HCT116 (cell line): ENCODE data around the gene CBY1. TPM values are rescaled to one million over a fixed set of nuclear protein-coding genes. Genes with fewer than 3 reads are reported as not detected.

ENCODE experiments used
- ATAC-seq: fragments of 200-7000 bp; cut with Tn5 transposase; 2 replicates; pipeline ENCODE4 v1.9.1; 2020; ENCODE audit warnings: mild to moderate bottlenecking, moderate library complexity
- BruUV-seq: library from RNA; stranded (reverse); fragments of 400-500 nt; replicated peaks from 2 replicates; lab custom pipeline; 2021; lab: Mats Ljungman, UMichigan
- CTCF ChIA-PET: fragments of 300-600 bp; sonication (Branson Sonifier 250); formaldehyde crosslinking; loops from one replicate; lab custom pipeline; 2021; ENCODE audit warnings: antibody characterized with exemption; lab: Charles Lee
- POLR2A ChIA-PET: fragments of 300-600, 350-600 bp; sonication (Branson Sonifier 250); formaldehyde crosslinking; loops from one replicate; lab custom pipeline; 2021; ENCODE audit warnings: antibody characterized with exemption; lab: Charles Lee
- RAD21 ChIA-PET, 2 experiments: fragments of 300-600 bp; sonication (Branson Sonifier 250); formaldehyde crosslinking; loops; one replicate each; lab custom pipeline; 2023; ENCODE audit warnings: low total read pairs in 2 of 2; ENCODE audit not compliant: uncharacterized antibody in 2 of 2, unreplicated experiment in 2 of 2, low non-redundant PET in 1 of 2; lab: Charles Lee
- DNase-seq: peaks from one replicate; pipeline ENCODE4 v3.0.0-alpha.2; 2010; ENCODE audit warnings: low read depth, low spot score
- H2AFZ ChIP-seq: fragments of 200-600 bp; shearing (Covaris generic), sonication (generic); 2 replicates; pipeline ENCODE4 v1.6.1; 2017; ENCODE audit warnings: low read depth, mixed run types, mixed read lengths, antibody characterized with exemption, low read length; ENCODE audit not compliant: poor library complexity, severe bottlenecking
- H3K27ac ChIP-seq: 2 replicates; pipeline ENCODE4 v1.5.1; 2012; ENCODE audit warnings: low read depth, low read length
- H3K27me3 ChIP-seq: fragments of 200-600 bp; sonication (generic); 2 replicates; pipeline ENCODE4 v1.6.1; 2016; ENCODE audit warnings: mixed run types, low read length, mixed read lengths; ENCODE audit not compliant: insufficient read depth
- H3K36me3 ChIP-seq, 2 experiments: fragments of 200-500 bp in 1 of 2; fragments of 200-600 bp in 1 of 2; sonication (Bioruptor generic) in 1 of 2; sonication (generic) in 1 of 2; 2 replicates each; pipeline versions ENCODE4 v1.5.1 to v1.6.1; 2014 to 2016; ENCODE audit warnings: low read length in 2 of 2, inconsistent platforms in 1 of 2, mixed read lengths in 1 of 2, mixed run types in 1 of 2; ENCODE audit not compliant: insufficient read depth in 2 of 2, control insufficient read depth in 1 of 2
- H3K4me1 ChIP-seq, 2 experiments: fragments of 200-600 bp in 1 of 2; sonication (generic) in 1 of 2; 2 replicates each; pipeline versions ENCODE4 v1.5.1 to v1.6.1; 2012 to 2017; ENCODE audit warnings: low read length in 2 of 2, inconsistent platforms in 1 of 2, mild to moderate bottlenecking in 1 of 2, mixed read lengths in 1 of 2, mixed run types in 1 of 2, moderate library complexity in 1 of 2; ENCODE audit not compliant: insufficient read depth in 2 of 2, control insufficient read depth in 1 of 2
- H3K4me2 ChIP-seq: fragments of 200-600 bp; sonication (generic); 2 replicates; pipeline ENCODE4 v1.6.1; 2017; ENCODE audit warnings: mixed run types, low read length, mixed read lengths
- H3K4me3 ChIP-seq, 2 experiments: fragments of 200-600 bp in 1 of 2; sonication (generic) in 1 of 2; replicated peaks in 1 of 2; 2 replicates each; pipeline ENCODE4 v1.5.1; 2011 to 2016; ENCODE audit warnings: low read length in 2 of 2, control low read depth in 1 of 2, low read depth in 1 of 2, mild to moderate bottlenecking in 1 of 2, mixed read lengths in 1 of 2, mixed run types in 1 of 2
- H3K79me2 ChIP-seq: fragments of 200-600 bp; sonication (generic); 2 replicates; pipeline ENCODE4 v1.6.1; 2017; ENCODE audit warnings: mild to moderate bottlenecking, mixed run types, low read length, moderate library complexity, mixed read lengths; ENCODE audit not compliant: insufficient read depth
- H3K9ac ChIP-seq: fragments of 200-600 bp; sonication (generic); 2 replicates; pipeline ENCODE4 v1.6.1; 2016; ENCODE audit warnings: low read length, mixed read lengths
- H3K9me2 ChIP-seq: fragments of 200-600 bp; sonication (generic), shearing (Covaris generic); 2 replicates; pipeline ENCODE4 v1.6.1; 2017; ENCODE audit warnings: mixed run types, mild to moderate bottlenecking, moderate library complexity; ENCODE audit not compliant: insufficient read depth
- H3K9me3 ChIP-seq, 2 experiments: fragments of 200-500 bp in 1 of 2; fragments of 200-600 bp in 1 of 2; sonication (Bioruptor generic) in 1 of 2; sonication (generic) in 1 of 2; 2 replicates each; pipeline ENCODE4 v1.6.1; 2014 to 2017; ENCODE audit warnings: low read length in 2 of 2, mixed read lengths in 2 of 2, inconsistent platforms in 1 of 2, low read depth in 1 of 2, mild to moderate bottlenecking in 1 of 2, mixed run types in 1 of 2, moderate library complexity in 1 of 2; ENCODE audit not compliant: control insufficient read depth in 1 of 2, insufficient read depth in 1 of 2
- H4K20me1 ChIP-seq: fragments of 200-600 bp; sonication (generic), shearing (Covaris generic); 2 replicates; pipeline ENCODE4 v1.6.1; 2017; ENCODE audit warnings: mixed run types, mild to moderate bottlenecking, moderate library complexity; ENCODE audit not compliant: insufficient read depth
- ATF3 ChIP-seq: IDR thresholded peaks from 2 replicates; pipeline ENCODE4 v1.6.1; 2012
- CBX3 ChIP-seq: IDR thresholded peaks from 2 replicates; pipeline ENCODE4 v1.6.1; 2012; ENCODE audit warnings: low read depth
- EGR1 ChIP-seq: IDR thresholded peaks from 2 replicates; pipeline ENCODE4 v1.6.1; 2012; ENCODE audit warnings: low read depth
- EZH2phosphoT487 ChIP-seq: fragments of 200-600 bp; IDR thresholded peaks from 2 replicates; pipeline ENCODE4 v1.6.1; 2018; ENCODE audit warnings: antibody characterized with exemption, borderline replicate concordance
- FOSL1 ChIP-seq: IDR thresholded peaks from 2 replicates; pipeline ENCODE4 v1.6.1; 2012; ENCODE audit warnings: low read depth
- JUND ChIP-seq: IDR thresholded peaks from 2 replicates; pipeline ENCODE4 v1.6.1; 2012
- POLR2A ChIP-seq: IDR thresholded peaks from 2 replicates; pipeline ENCODE4 v1.7.0; 2011; ENCODE audit warnings: borderline replicate concordance; ENCODE audit not compliant: insufficient read depth, insufficient read length; ENCODE audit errors: extremely low read depth
- SRF ChIP-seq: IDR thresholded peaks from 2 replicates; pipeline ENCODE4 v1.6.1; 2012; ENCODE audit warnings: low read depth
- TCF7L2 ChIP-seq: IDR thresholded peaks from 2 replicates; pipeline ENCODE4 v1.7.0; 2011; ENCODE audit warnings: borderline replicate concordance, inconsistent platforms; ENCODE audit not compliant: insufficient read depth, insufficient read length; ENCODE audit errors: extremely low read depth
- YY1 ChIP-seq: IDR thresholded peaks from 2 replicates; pipeline ENCODE4 v1.6.1; 2011; ENCODE audit warnings: low read length, low read depth, moderate library complexity, mild to moderate bottlenecking; ENCODE audit not compliant: insufficient replicate concordance; ENCODE audit errors: extremely low read depth
- ZFX ChIP-seq: fragments of 450-650 bp; IDR thresholded peaks from 2 replicates; pipeline ENCODE4 v1.6.1; 2017
- intact Hi-C: fragments of 100-400 bp; cut with micrococcal nuclease; formaldehyde crosslinking; loops from 2 replicates; pipeline ENCODE4 v1.10.0; 2022
- total RNA-seq: library from RNA; stranded (reverse); gene quantifications from one replicate; pipeline ENCODE4 v1.2.1, GENCODE V29; 2021; ENCODE audit not compliant: unreplicated experiment
- TF ChIP-seq, protein P1 (sequence below): IDR thresholded peaks from 2 replicates; pipeline ENCODE4 v1.6.1; 2012

Gene CBY1
- total RNA-seq, 1 experiment from 2014 or later = 27.6 TPM

GRCh38 chr22:38698407-38699094 lies 42.1 kb downstream of the CBY1 start:
- CTCF ChIA-PET = interaction anchor here (1.5 kb wide), 1 partner anchor 17 kb away, joined by 4 read pairs; the partner anchor contains the start of gene TOMM22
- H3K4me1 ChIP-seq = peaks cover 33 to 66% of the 10 kb centered on the region in 2 experiments
- H3K27me3 ChIP-seq = no peaks in the 10 kb centered on the region
- no peak overlapping the region for H2AFZ ChIP-seq
- H3K79me2 ChIP-seq = peaks cover 70% of the 10 kb centered on the region
- TF ChIP-seq YY1 (no peak), ZFX (no peak), POLR2A (no peak), SRF (no peak), CBX3 (no peak), EGR1 (no peak), EZH2phosphoT487 (no peak), JUND (no peak), ATF3 (no peak), TCF7L2 (no peak), FOSL1 (no peak)
- TF ChIP-seq, protein P1, sequence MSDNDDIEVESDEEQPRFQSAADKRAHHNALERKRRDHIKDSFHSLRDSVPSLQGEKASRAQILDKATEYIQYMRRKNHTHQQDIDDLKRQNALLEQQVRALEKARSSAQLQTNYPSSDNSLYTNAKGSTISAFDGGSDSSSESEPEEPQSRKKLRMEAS = no peak
- TF ChIP-seq, all 23 proteins: peak for 0
- intact Hi-C loops = no loop called here
- no peaks in the 10 kb centered on the region for H3K9me2 ChIP-seq
- no peak for DNase-seq
- POLR2A ChIA-PET = interaction anchor here (1.2 kb wide), 2 partner anchors 9 to 17 kb away, joined by 3 to 4 read pairs; partner anchors contain the start of gene TOMM22
- peaks cover 0 to 15% of the 10 kb centered on the region in 2 experiments; a peak in 2 of 4 replicates for H3K36me3 ChIP-seq
- no peaks in the 10 kb centered on the region for H4K20me1 ChIP-seq
- RAD21 ChIA-PET = interaction anchor here in 1 of 2 experiments (0.9 kb wide), 1 partner anchor 17 kb away, joined by 4 read pairs; the partner anchor contains the start of gene TOMM22
- H3K4me2 ChIP-seq = peak overlapping the region; percentile 95
- peak overlapping the region in 1 of 2 experiments; percentile 90; a peak in 1 of 4 replicates for H3K4me3 ChIP-seq
- H3K9me3 ChIP-seq = no peaks in the 10 kb centered on the region
- ATAC-seq = no peak
- H3K27ac ChIP-seq = no peak overlapping the region
- no TSS peak for BruUV-seq
- H3K9ac ChIP-seq = 0 out of 2 replicates have a peak overlapping the region, but pooled peaks have one; percentile 50
